ENCODE measurements around the gene ELK3. TPM values are rescaled to one million over a fixed set of nuclear protein-coding genes. Genes with fewer than 3 reads are reported as not detected.
A peak's percentile ranks its signal among the peaks of the same experiment; 100 is the strongest.

ELK3 gene
- total and polyA plus RNA-seq, 2 of the 13 experiments (the other 11 are each of a cell fraction or from before 2014, with no cell fraction given) = 2.9 to 3.2 TPM

DNA sequence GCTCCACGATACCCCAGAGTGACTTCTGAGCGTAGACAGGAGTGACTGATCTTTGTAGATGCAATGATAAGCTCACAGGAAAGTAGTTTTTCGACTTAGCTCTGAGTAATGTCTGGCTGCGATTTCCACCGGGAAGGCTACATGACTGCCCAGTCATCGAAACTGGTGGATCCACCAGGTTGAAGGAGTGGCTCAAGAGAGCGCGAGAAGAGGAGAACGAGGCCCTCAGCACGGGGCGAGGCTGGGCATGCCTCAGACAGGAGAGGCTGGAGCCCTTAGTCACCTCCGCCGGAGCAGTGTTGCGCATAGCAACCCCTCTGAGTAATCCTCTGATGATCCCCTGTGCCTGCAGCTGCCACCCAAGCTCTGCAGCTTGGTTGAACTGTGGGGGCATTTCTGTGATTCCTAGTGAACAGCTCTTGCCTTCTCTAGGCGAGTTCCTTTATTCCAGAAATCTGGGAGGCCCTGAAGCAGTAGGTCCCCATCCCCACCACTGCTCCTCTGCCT, 25.6 kb downstream of the ELK3 start:
- H3K9ac ChIP-seq (ENCODE audit: insufficient read depth, low read depth, low read length) = peak overlapping the region; percentile 44
- peaks cover 68% of the 10 kb centered on the region for H3K4me1 ChIP-seq (ENCODE audit: insufficient read depth, low read length)
- peak overlapping the region; percentile 60 for H3K27ac ChIP-seq (ENCODE audit: extremely low read length, insufficient read depth, low read length)
- peak overlapping the region; percentile 19 to 47 (median 29); a peak in 4 of 6 replicates for H3K4me3 ChIP-seq (replicated peaks in 1 of 3; ENCODE audit: insufficient read depth in 1 of 3, low read depth in 2 of 3, low read length in 3 of 3)
- in situ Hi-C loops (cut with HindIII; ENCODE audit: extremely low pct_ligation_motif_present, low pct_unique_long_range_greater_than_20kb) = loop anchor here (25.0 kb wide), 1 partner anchor 293 kb away; no protein-coding TSS in a partner anchor
- no peak for FAIRE-seq
- H4K20me1 ChIP-seq (ENCODE audit: insufficient read depth, low read length) = no peaks in the 10 kb centered on the region
- DNase-seq (ENCODE audit: low spot score) = peak; percentile 50
- POLR2A ChIA-PET = no interaction called here
- H3K27me3 ChIP-seq (ENCODE audit: control insufficient read depth in 1 of 2, insufficient read depth in 2 of 2, low read length in 2 of 2) = no peaks in the 10 kb centered on the region
- intact Hi-C loops (cut with micrococcal nuclease; ENCODE audit: unreplicated experiment) = loop anchor here (5.0 to 10.0 kb wide), 3 partner anchors 45 to 283 kb away; no protein-coding TSS in a partner anchor
- BruUV-seq (replicated peaks) = no TSS peak
- 71% methylated on average over 13 of the region's 15 CpGs for WGBS (ENCODE audit: low lambda C conversion rate)
- H2AFZ ChIP-seq (ENCODE audit: low read length) = no peak overlapping the region
- peak overlapping the region; percentile 69 for H3K4me2 ChIP-seq (ENCODE audit: low read depth, low read length)
- H3K9me3 ChIP-seq (ENCODE audit: low read length) = no peaks in the 10 kb centered on the region
- no peaks in the 10 kb centered on the region for H3K79me2 ChIP-seq (ENCODE audit: insufficient read depth, low read length)
- CTCF ChIA-PET (ENCODE audit: low intra/inter-chr PET ratio, low total read pairs) = no interaction called here
- ATAC-seq = peak; percentile 60
- no peaks in the 10 kb centered on the region for H3K36me3 ChIP-seq (replicated peaks in 1 of 2; ENCODE audit: control insufficient read depth in 1 of 2, insufficient read depth in 2 of 2, low read length in 2 of 2)
- TF ChIP-seq, protein P1, sequence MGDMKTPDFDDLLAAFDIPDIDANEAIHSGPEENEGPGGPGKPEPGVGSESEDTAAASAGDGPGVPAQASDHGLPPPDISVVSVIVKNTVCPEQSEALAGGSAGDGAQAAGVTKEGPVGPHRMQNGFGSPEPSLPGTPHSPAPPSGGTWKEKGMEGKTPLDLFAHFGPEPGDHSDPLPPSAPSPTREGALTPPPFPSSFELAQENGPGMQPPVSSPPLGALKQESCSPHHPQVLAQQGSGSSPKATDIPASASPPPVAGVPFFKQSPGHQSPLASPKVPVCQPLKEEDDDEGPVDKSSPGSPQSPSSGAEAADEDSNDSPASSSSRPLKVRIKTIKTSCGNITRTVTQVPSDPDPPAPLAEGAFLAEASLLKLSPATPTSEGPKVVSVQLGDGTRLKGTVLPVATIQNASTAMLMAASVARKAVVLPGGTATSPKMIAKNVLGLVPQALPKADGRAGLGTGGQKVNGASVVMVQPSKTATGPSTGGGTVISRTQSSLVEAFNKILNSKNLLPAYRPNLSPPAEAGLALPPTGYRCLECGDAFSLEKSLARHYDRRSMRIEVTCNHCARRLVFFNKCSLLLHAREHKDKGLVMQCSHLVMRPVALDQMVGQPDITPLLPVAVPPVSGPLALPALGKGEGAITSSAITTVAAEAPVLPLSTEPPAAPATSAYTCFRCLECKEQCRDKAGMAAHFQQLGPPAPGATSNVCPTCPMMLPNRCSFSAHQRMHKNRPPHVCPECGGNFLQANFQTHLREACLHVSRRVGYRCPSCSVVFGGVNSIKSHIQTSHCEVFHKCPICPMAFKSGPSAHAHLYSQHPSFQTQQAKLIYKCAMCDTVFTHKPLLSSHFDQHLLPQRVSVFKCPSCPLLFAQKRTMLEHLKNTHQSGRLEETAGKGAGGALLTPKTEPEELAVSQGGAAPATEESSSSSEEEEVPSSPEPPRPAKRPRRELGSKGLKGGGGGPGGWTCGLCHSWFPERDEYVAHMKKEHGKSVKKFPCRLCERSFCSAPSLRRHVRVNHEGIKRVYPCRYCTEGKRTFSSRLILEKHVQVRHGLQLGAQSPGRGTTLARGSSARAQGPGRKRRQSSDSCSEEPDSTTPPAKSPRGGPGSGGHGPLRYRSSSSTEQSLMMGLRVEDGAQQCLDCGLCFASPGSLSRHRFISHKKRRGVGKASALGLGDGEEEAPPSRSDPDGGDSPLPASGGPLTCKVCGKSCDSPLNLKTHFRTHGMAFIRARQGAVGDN (CRISPR knock-in tag; IDR thresholded peaks at IDR 0.05) = peak; percentile 56
- TF ChIP-seq YEATS4 (CRISPR knock-in tag; IDR thresholded peaks at IDR 0.05; ENCODE audit: borderline replicate concordance) (no peak), CHD2 (IDR thresholded peaks at IDR 0.05; ENCODE audit: low read depth, low read length) (peak; percentile 59; the same call in 1 of the 2 replicates), SALL1 (CRISPR knock-in tag; IDR thresholded peaks at IDR 0.05) (0 out of 2 replicates have a peak, but pooled peaks have one; percentile 0), NCOR1 (IDR thresholded peaks at IDR 0.05; ENCODE audit: borderline replicate concordance, low read length) (0 out of 2 replicates have a peak, but pooled peaks have one; percentile 23), PPARG (CRISPR knock-in tag; conservative IDR thresholded peaks at IDR 0.05) (no peak), MAFK (conservative IDR thresholded peaks at IDR 0.05 in 1 of 2, IDR thresholded peaks at IDR 0.05 in 1 of 2; ENCODE audit: low read length in 2 of 2) (peak; percentile 11 to 19; a peak in 1 of 4 replicates), HDAC2 (CRISPR knock-in tag; IDR thresholded peaks at IDR 0.05) (no peak)
- TF ChIP-seq, protein P2, sequence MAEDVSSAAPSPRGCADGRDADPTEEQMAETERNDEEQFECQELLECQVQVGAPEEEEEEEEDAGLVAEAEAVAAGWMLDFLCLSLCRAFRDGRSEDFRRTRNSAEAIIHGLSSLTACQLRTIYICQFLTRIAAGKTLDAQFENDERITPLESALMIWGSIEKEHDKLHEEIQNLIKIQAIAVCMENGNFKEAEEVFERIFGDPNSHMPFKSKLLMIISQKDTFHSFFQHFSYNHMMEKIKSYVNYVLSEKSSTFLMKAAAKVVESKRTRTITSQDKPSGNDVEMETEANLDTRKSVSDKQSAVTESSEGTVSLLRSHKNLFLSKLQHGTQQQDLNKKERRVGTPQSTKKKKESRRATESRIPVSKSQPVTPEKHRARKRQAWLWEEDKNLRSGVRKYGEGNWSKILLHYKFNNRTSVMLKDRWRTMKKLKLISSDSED (CRISPR knock-in tag; IDR thresholded peaks at IDR 0.05) = no peak
- TF ChIP-seq, protein P3, sequence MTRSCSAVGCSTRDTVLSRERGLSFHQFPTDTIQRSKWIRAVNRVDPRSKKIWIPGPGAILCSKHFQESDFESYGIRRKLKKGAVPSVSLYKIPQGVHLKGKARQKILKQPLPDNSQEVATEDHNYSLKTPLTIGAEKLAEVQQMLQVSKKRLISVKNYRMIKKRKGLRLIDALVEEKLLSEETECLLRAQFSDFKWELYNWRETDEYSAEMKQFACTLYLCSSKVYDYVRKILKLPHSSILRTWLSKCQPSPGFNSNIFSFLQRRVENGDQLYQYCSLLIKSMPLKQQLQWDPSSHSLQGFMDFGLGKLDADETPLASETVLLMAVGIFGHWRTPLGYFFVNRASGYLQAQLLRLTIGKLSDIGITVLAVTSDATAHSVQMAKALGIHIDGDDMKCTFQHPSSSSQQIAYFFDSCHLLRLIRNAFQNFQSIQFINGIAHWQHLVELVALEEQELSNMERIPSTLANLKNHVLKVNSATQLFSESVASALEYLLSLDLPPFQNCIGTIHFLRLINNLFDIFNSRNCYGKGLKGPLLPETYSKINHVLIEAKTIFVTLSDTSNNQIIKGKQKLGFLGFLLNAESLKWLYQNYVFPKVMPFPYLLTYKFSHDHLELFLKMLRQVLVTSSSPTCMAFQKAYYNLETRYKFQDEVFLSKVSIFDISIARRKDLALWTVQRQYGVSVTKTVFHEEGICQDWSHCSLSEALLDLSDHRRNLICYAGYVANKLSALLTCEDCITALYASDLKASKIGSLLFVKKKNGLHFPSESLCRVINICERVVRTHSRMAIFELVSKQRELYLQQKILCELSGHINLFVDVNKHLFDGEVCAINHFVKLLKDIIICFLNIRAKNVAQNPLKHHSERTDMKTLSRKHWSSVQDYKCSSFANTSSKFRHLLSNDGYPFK (CRISPR knock-in tag; IDR thresholded peaks at IDR 0.05; ENCODE audit: borderline replicate concordance) = no peak
- TF ChIP-seq, protein P4, sequence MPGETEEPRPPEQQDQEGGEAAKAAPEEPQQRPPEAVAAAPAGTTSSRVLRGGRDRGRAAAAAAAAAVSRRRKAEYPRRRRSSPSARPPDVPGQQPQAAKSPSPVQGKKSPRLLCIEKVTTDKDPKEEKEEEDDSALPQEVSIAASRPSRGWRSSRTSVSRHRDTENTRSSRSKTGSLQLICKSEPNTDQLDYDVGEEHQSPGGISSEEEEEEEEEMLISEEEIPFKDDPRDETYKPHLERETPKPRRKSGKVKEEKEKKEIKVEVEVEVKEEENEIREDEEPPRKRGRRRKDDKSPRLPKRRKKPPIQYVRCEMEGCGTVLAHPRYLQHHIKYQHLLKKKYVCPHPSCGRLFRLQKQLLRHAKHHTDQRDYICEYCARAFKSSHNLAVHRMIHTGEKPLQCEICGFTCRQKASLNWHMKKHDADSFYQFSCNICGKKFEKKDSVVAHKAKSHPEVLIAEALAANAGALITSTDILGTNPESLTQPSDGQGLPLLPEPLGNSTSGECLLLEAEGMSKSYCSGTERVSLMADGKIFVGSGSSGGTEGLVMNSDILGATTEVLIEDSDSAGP (CRISPR knock-in tag; IDR thresholded peaks at IDR 0.05; ENCODE audit: borderline replicate concordance) = peak; percentile 30; the same call in 1 of the 2 replicates
- TF ChIP-seq, protein P5, sequence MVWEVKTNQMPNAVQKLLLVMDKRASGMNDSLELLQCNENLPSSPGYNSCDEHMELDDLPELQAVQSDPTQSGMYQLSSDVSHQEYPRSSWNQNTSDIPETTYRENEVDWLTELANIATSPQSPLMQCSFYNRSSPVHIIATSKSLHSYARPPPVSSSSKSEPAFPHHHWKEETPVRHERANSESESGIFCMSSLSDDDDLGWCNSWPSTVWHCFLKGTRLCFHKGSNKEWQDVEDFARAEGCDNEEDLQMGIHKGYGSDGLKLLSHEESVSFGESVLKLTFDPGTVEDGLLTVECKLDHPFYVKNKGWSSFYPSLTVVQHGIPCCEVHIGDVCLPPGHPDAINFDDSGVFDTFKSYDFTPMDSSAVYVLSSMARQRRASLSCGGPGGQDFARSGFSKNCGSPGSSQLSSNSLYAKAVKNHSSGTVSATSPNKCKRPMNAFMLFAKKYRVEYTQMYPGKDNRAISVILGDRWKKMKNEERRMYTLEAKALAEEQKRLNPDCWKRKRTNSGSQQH (CRISPR knock-in tag; IDR thresholded peaks at IDR 0.05; ENCODE audit: low read depth) = no peak

Data from HepG2 (cell line).